Heart left ventricle (tissue), 16 donors: Measurements from ENCODE around the gene TTI1. TPM values are rescaled to one million over a fixed set of nuclear protein-coding genes. Genes with fewer than 3 reads are reported as not detected.

Experiments
- ATAC-seq, 4 donors: fragments of 200-7000 bp; cut with Tn5 transposase; one replicate each; pipeline ENCODE4 v1.9.1; 2020 to 2022; ENCODE audit warnings: moderate library complexity in 4 of 4, mild to moderate bottlenecking in 3 of 4, moderate number of reproducible peaks in 1 of 4
- DNase-seq, 5 donors: peaks; one replicate each; pipeline ENCODE4 v3.0.0-alpha.2; 2020
- H3K27ac ChIP-seq, 12 donors: fragments of 200-600 bp; sonication (generic) in 4 of 12; one replicate each; pipeline versions ENCODE4 v1.5.0 to v1.8.0; 2016 to 2022; ENCODE audit warnings: mild to moderate bottlenecking in 2 of 12
- H3K27me3 ChIP-seq, 9 donors: fragments of 200-600 bp; sonication (generic) in 2 of 9; one replicate each; pipeline versions ENCODE4 v1.5.1 to v1.8.0; 2016 to 2022; ENCODE audit warnings: mild to moderate bottlenecking in 3 of 9
- H3K36me3 ChIP-seq, 9 donors: fragments of 200-600 bp; sonication (generic) in 2 of 9; one replicate each; pipeline versions ENCODE4 v1.5.0 to v1.8.0; 2018 to 2022; ENCODE audit warnings: mild to moderate bottlenecking in 2 of 9
- H3K4me1 ChIP-seq, 12 donors: fragments of 200-600 bp; sonication (generic) in 4 of 12; one replicate each; pipeline versions ENCODE4 v1.5.0 to v1.8.0; 2016 to 2022; ENCODE audit warnings: mild to moderate bottlenecking in 3 of 12
- H3K4me3 ChIP-seq, 12 donors: fragments of 200-600 bp; sonication (generic) in 4 of 12; one replicate each; pipeline versions ENCODE4 v1.5.0 to v1.8.0; 2017 to 2022; ENCODE audit warnings: mild to moderate bottlenecking in 9 of 12, moderate library complexity in 4 of 12
- H3K9me3 ChIP-seq, 12 donors: fragments of 200-600 bp; sonication (generic) in 4 of 12; one replicate each; pipeline versions ENCODE4 v1.5.0 to v1.8.0; 2016 to 2022; ENCODE audit warnings: mild to moderate bottlenecking in 1 of 12
- CTCF ChIP-seq, 12 donors: fragments of 200-600 bp; sonication (generic) in 4 of 12; IDR thresholded peaks; one replicate each; pipeline versions ENCODE4 v1.5.0 to v1.8.0; 2018 to 2022; ENCODE audit warnings: antibody characterized with exemption in 12 of 12, mild to moderate bottlenecking in 5 of 12
- POLR2A ChIP-seq, 2 donors: fragments of 450-650 bp; IDR thresholded peaks; one replicate each; pipeline ENCODE4 v1.6.1; 2017; ENCODE audit warnings: antibody characterized with exemption in 2 of 2, mild to moderate bottlenecking in 2 of 2, moderate library complexity in 2 of 2
- WGBS, 4 donors: extraction: QIAGEN DNeasy Blood & Tissue Kit in 2 of 4; methylation state at CpG; one replicate each; pipeline versions ENCODE4 v1.1.5 to v1.1.7; 2013 to 2018; 5-methylcytosine and 5-hydroxymethylcytosine counted together
- intact Hi-C, 10 donors: fragments of 100-400 bp; cut with DNase I; formaldehyde crosslinking; loops; one replicate each; pipeline versions ENCODE4 v1.11.1 to v1.14.2; 2022
- polyA plus RNA-seq, 2 donors: library from polyadenylated mRNA; stranded (reverse); fragments of 200-250 nt; gene quantifications; one replicate each; pipeline ENCODE4 v1.2.3, GENCODE V29; 2013
- total RNA-seq, 9 donors: library from RNA; depleted of rRNA in 2 of 9; stranded (reverse); fragments of >200 nt in 2 of 9; fragmentation: NEBNext Ultra II Directional in 3 of 9; extraction: Animal tissue kit (Norgen Biotek cat#: 25700) in 3 of 9; gene quantifications; one replicate each; pipeline versions ENCODE4 v1.1.0 to v1.2.4, GENCODE V29; 2016 to 2023
- donor health status: ischemic (EF 13 %, LVEDD 7.1; RV severe dilation, severe dysfunction).
- donor health status: healthy with polysubstance abuse.
- donor health status: DM: no; HTN: yes; CAD: no.
- donor health status: DM: no; HTN: no; CAD: no.
- donor health status: ischemic (EF 25% LVEDD 6.9; RV normal size, moderate dysfunction).
- donor health status: ischemic (EF 25% LVEDD 5.7; RV mildly dilated, moderate dysfunction).
- donor health status: healthy.
- donor health status: DM: yes; HTN: yes; CAD: no.
- donor health status: ischemic (EF 35%, LVEDD 5.7; RV mildly dilated, moderate dysfunction).
- donor health status: nonischemic (EF 11% LVEDD 7.7; RV severe dilation, severe dysfunction).
- donor health status: DM: yes; HTN: yes; CAD: no.
- donor health status: PGD.
- donor health status: ischemic (EF 29% LVEDD 5.4; RV normal size, mild dysfunction).
- donor health status: nonischemic (EF 23%, LVEDD 6.1; RV moderate dilation, normal function).

The TTI1 gene
- total and polyA plus RNA-seq, 11 donors, result 7.3 to 13.3 (median 11.0) TPM

- H3K4me3 ChIP-seq, result no peak overlapping the region
- no peaks in the 10 kb centered on the region for H3K36me3 ChIP-seq
- intact Hi-C loops, result no loop called here
- H3K4me1 ChIP-seq, result peaks cover 0 to 8% (median 0%) of the 10 kb centered on the region in 12 donors
- WGBS, 4 donors, result 89 to 91% (median 90%) methylated on average over 9 to 12 of the region's 12 CpGs
- no peaks in the 10 kb centered on the region for H3K27me3 ChIP-seq
- no peak for DNase-seq
- no peak overlapping the region for H3K27ac ChIP-seq
- H3K9me3 ChIP-seq, result peaks cover 0 to 6% (median 0%) of the 10 kb centered on the region in 12 donors
- ATAC-seq, result no peak
- TF ChIP-seq POLR2A (IDR thresholded peaks at IDR 0.05) (no peak), CTCF (IDR thresholded peaks at IDR 0.05) (no peak)
Measured at GRCh38 chr20:37973059-37973910, 60.0 kb downstream of the TTI1 start.

GRCh38 chr20:37972256-37973058 lies 60.8 kb downstream of the TTI1 start:
- 87 to 92% (median 89%) methylated on average over 7 of the region's 7 CpGs for WGBS, 4 donors
- TF ChIP-seq CTCF (IDR thresholded peaks at IDR 0.05) (no peak), POLR2A (IDR thresholded peaks at IDR 0.05) (no peak)
- Histone ChIP-seq H3K9me3 (peaks cover 0 to 14% (median 4%) of the 10 kb centered on the region in 12 donors), H3K27me3 (no peaks in the 10 kb centered on the region), H3K27ac (no peak overlapping the region), H3K4me3 (no peak overlapping the region), H3K36me3 (no peaks in the 10 kb centered on the region), H3K4me1 (peaks cover 0 to 8% (median 0%) of the 10 kb centered on the region in 12 donors)
- DNase-seq (no peak), ATAC-seq (no peak)
- intact Hi-C loops, result no loop called here

- peaks cover 0 to 22% (median 4%) of the 10 kb centered on the region in 12 donors for H3K9me3 ChIP-seq
- DNase-seq (no peak), ATAC-seq (no peak)
- TF ChIP-seq POLR2A (IDR thresholded peaks at IDR 0.05) (no peak), CTCF (IDR thresholded peaks at IDR 0.05) (no peak)
- WGBS, 4 donors, result 94 to 98% (median 96%) methylated on average over 5 of the region's 5 CpGs
- H3K4me3 ChIP-seq, result no peak overlapping the region
- intact Hi-C loops, result no loop called here
- no peaks in the 10 kb centered on the region for H3K27me3 ChIP-seq
- H3K4me1 ChIP-seq, result peaks cover 0 to 8% (median 0%) of the 10 kb centered on the region in 12 donors
- no peak overlapping the region for H3K27ac ChIP-seq
- H3K36me3 ChIP-seq, result no peaks in the 10 kb centered on the region
Measured at GRCh38 chr20:37971561-37972127, 61.6 kb downstream of the TTI1 start.

GRCh38 chr20:37970856-37971245 lies 62.4 kb downstream of the TTI1 start:
- intact Hi-C loops, result no loop called here
- ATAC-seq (no peak), DNase-seq (no peak)
- H3K27me3 ChIP-seq, result no peaks in the 10 kb centered on the region
- no peak overlapping the region for H3K27ac ChIP-seq
- peaks cover 0 to 25% (median 5%) of the 10 kb centered on the region in 12 donors for H3K9me3 ChIP-seq
- H3K4me3 ChIP-seq, result no peak overlapping the region
- TF ChIP-seq POLR2A (IDR thresholded peaks at IDR 0.05), result no peak
- no peaks in the 10 kb centered on the region for H3K36me3 ChIP-seq
- peaks cover 0 to 8% (median 0%) of the 10 kb centered on the region in 12 donors for H3K4me1 ChIP-seq
